HTERT RPE-1 (cell line): ENCODE data around the gene MUC5AC.

Experiments
- in situ Hi-C: fragments of 300-500 bp; cut with MboI; formaldehyde crosslinking; loops from 4 replicates; pipeline ENCODE4 v1.14.3; 2020; ENCODE audit warnings: low sequenced_read_pairs

Gene MUC5AC

DNA sequence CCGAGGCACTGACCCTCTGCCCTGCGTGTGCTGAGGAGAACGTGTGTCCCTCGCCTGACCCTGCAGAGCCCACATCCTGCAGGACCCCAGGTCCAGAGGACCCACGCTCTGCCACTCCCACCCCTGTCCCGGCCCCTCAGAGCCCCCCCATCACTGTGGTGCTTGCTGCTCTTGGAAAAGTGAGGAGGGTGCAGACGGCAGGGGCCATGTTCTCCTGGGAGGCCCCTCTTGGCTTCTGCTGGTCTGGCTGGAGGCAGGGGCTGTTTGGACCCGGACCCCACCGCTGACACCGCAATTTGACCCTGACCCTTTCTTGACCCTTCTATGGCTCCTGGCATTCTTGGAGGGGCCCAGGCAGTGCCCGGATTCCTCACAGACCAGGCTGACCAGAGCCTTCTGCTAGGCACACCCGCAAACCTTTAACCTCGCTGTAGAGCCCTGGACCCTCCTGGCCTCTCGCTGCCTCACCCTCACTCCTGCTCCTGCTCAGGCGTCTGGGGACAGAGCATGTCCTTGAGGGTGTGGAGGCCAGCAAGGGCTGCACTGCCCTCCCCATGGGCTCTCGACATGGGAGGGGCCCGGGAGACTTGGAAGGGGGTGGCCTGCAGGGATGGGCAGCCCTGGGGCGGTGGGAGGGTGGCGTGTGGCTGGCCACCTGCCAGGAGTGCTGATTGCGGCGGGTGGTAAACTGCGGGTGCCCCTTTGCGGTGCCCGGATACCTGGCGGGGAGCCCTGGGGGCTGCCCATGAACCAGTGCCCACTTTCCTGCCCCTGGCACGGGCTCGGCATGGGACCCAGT is 37.0 kb upstream of the MUC5AC start:
- in situ Hi-C loops, result no loop called here

DNA sequence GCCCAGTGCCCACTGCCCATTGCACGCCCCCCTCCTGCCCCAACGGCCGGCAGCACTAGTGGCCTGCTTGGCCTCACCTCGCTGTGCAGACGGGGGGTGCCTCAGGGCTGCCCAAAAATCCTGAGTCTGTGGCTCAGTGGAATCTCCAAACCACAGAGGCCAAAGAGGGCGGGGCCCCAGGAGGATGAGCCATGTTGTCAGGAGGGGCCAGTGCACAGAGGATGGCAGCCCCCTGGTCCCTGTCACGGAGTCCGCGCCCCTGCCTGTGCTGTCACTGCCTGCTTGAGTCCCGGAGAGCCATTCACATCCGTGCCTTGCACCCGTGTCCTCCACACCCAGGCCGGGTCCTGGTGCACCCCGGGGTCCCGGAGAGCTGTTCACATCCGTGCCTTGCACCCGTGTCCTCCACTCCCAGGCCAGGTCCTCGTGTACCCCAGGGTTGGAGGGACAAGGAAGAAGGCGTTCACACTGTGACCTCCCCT is 36.4 kb upstream of the MUC5AC start:
- in situ Hi-C loops, result no loop called here

DNA sequence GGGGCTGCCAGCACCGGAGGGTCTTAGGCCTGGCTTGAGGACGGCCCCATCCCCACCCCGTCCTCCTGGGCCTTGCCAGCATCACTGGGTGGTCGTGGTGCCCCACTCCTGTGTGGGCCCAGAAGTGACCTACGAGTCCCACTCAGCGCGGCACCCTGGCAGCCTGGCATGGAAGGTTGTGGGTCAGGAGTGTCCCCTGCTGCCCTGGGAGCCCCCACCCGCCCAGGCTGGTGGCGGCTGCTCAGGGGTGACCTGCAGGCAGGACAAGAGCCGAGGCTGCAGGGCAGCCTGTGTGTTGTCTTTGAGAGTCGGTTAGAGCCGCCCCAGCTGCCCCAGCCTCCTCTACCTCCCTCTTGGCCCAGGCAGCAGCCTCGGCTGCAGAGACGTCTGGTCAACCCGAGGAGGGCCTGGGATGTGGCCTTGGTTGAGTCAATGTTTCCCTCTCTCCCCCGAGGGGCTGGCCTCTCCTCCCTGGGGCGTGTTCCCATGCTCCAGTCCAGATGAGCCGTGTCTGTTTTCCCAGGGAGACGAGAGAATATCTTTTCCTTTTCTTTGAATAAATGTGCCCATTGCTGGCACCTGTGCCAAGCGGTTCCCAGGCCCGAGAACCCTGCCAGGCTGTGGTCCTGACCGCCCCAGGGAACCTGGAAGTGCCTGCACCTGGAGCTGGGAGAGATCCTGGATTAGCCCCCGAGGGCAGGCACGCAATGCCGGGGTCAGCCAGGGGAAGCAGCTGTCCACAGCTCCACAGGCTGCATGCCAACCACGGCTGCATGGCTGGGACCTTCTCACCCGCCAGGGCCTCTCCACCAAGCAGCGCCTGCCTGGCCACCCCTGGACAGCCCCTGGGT is 35.7 kb upstream of the MUC5AC start:
- in situ Hi-C loops, result no loop called here

DNA sequence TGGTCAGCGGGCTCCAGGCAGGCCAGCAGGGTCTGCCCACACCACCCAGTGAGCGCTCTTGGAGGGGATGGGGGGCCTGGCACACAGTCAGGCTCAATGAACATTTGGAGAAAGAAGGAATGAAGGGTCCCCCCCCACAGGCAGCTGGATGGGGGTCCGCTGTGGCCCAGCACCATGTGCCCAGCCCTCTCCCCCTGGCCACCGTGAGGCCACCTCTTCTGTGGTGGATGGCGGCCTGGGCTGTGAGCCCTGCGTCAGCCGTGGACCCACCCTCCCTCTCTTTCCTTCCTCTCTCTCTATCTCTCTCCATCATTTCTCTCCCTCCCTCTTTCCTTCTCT is 35.1 kb upstream of the MUC5AC start:
- in situ Hi-C loops, result no loop called here

DNA sequence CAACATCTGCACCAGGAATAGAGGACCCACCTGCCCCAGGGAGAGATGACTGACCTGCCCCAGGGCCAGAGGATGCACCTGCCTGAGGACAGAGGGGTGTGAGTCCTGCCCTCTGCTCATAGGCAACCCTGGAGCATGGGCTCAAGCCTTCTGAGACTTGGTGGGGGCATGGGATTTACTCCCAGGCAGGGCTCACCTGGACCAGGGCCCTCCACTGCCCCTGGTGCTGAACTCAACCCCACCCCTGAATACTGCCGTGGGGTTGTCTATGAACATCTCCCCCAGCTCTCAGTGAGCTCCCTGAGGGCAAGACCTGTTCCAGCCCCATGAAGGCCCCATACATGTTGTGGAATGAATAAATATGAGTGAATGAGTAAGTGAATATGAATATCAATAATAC is 33.8 kb upstream of the MUC5AC start:
- in situ Hi-C loops, result no loop called here

DNA sequence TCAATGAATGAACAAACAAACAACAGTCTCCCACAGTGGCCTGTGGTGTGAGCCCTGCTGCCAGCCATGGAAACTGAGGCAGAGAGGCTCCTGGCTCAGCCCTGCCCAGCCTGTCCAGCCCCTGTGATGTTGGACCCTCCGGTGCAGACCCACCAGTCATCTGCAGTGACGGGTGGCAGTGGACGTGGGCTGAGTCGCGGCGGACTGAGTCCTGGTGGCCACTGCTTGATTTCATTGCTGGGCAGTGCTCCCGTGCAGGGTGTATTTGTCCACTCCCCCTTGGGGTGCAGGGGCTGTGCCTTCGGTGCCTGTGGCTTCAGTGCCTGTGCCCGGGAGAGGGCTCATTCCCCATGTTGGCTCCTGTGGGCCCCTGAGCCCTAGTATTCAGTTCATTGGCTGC is 31.9 kb upstream of the MUC5AC start:
- in situ Hi-C loops, result no loop called here

DNA sequence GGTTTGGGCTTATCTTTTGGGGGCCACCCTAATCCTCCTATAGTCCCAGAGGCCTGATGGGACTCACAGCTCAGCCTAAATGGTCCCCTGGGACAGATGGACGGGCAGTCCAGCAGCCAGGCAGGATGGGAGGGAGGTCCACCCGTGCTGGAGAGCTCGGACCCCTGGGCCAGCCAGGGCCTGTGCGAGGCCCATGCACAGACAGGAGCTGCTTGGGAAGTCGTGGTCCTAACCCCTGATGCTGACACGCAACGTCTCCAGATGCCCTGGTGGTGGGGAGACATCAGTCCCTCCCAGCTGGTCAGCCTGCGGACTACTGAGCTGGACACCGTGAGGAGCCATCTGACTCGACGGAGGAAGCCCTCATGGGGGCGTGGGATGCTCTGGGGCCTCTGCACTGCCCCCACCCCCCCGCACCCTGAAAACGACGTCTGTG is 31.2 kb upstream of the MUC5AC start:
- in situ Hi-C loops, result no loop called here

DNA sequence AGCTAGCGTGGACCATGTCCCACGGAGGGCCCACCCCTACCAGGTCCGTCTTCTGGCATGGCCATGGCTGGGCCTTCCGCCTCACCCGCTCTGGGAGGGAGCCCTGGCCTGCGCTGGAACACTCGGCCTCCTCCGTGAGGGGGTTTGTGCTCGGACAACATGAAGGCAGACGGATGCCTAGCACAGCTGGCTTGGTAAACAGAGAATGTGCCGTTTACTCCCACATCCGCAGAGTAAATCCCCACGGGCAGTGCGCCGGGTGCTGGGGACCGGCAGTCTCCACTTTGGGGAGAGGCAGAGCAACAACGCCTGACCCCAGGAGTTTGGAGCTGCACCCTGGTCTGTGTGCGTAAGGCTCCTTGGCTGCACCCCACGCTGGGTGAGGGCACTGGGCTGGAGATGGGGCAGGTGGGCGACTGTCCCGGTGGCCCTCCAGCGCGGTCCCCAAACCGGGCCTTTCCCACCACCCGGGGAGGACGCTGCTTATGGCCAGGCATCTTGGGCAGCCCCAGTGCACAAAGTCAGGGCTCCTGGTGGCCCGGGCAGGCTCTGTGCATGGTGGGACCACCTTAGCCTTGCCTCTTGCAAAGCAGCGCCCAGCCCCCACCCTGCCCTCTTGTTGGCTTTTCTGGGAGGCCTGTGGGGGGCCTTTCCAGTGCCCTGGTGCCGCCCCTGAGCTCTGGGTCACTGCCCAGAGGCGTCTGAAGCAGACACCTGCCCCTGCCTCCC is 30.7 kb upstream of the MUC5AC start:
- in situ Hi-C loops, result no loop called here

DNA sequence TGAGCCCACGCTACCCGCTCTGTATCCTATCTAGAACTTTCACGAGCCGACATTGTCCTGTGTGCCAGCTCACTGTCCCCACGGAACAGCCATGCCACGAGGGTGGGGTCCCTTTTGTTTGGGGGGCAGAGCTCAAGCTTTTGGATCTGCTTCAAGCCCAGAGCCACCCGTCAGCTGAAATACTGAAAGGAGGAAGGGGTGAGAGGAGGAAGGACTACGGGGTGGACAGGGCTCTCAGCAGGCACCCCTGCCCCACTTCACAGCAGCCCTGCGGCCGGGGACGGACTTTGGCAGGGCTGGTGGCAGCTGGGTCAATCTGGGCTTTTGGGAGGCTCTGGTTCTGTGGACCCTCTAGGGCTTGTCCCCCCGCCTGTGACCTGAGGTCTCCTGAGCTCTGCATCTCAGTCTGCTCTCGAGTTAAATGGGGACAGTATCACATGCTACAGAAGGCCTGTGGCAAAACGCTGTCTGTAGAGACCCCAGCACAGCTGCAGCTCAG is 30.0 kb upstream of the MUC5AC start:
- in situ Hi-C loops, result no loop called here

DNA sequence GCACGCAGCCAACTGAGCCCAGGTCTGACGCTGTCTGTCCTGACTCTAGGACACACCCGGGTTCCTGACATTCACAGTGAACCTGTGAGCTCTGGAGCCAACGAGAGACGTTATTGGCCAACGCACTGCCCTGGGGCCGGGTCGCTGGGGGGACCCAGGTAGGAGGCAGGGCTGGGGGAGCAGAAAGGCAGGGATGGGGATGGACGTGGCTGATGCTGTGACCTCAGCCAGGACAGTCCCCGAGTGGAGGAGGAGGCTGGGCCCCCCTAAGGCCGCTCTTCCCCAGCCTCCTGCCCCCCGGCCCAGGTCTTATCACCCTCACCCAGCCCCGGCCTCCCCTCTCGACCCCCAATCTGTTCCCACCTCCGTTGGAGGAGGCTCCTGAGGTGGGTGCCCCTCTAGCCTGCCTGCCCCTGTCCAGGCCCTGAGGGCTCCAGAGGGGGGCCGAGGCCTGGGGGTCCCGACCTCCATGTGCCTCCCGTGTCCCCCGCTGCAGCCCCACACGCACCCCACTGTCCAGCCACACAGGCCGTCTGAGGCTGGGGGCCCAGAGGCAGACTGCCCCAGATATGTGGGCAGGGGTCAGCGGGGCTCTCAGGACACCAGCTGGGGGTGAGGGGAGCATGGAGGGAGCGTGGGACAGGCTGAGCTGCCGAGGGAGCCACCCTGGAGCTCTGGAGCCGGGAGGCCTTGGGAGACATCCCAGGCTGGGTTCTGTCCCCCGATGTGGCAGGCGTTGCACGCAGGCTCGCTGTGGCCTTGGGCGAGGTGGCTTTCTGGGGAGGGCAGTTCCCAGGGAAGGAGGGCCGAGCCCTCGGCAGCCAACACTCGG is 29.2 kb upstream of the MUC5AC start:
- in situ Hi-C loops, result no loop called here

DNA sequence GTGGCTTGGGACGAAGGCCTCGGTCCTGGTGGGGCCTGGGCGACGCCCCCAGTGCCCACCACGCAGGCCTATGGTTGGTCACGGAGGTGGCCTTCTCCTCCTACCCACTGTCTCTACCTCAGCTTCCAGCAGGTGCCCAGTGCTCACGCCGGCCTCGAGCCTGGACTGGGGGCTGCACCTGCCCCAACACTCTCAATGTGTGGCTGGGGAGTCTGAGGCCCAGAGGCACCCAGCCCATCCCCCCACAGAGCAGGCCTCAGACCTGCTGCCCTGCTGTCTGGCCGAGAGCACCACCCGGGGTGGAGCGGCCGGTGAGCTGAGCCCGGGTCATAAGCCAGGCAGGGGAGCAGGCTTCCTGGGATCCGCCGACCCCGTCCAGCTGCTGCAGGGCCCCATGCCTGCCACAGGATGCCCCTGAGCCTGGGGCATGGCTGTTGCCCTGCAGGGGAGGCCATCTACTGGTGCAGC is 28.6 kb upstream of the MUC5AC start:
- in situ Hi-C loops, result no loop called here

DNA sequence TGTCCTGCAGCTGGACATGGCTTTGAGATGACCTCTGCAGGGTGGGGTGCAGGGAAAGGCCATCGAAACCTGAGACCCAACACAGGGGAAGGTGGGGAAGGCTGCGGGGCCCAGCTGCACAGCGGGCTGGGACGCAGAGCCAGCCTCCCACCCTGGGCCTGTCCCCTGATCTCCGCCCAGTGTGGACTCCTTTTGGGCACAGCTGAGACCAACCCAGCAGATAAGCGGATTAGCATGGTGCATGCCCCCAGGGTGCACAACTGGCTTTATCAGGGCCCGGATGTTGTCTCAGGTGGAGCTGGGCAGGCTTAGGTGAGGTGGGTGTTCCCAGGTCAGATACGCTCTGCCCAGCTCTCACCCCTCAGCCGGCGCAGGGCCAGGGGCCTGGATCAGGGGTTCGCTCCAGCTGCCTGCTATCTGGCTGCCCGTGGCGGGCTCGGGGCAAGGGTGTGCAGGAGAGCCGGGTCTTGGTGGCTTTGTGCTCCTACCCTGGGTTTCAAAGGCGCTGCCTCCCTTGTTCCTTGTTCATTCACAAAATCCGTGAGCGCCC is 28.1 kb upstream of the MUC5AC start:
- in situ Hi-C loops, result no loop called here

DNA sequence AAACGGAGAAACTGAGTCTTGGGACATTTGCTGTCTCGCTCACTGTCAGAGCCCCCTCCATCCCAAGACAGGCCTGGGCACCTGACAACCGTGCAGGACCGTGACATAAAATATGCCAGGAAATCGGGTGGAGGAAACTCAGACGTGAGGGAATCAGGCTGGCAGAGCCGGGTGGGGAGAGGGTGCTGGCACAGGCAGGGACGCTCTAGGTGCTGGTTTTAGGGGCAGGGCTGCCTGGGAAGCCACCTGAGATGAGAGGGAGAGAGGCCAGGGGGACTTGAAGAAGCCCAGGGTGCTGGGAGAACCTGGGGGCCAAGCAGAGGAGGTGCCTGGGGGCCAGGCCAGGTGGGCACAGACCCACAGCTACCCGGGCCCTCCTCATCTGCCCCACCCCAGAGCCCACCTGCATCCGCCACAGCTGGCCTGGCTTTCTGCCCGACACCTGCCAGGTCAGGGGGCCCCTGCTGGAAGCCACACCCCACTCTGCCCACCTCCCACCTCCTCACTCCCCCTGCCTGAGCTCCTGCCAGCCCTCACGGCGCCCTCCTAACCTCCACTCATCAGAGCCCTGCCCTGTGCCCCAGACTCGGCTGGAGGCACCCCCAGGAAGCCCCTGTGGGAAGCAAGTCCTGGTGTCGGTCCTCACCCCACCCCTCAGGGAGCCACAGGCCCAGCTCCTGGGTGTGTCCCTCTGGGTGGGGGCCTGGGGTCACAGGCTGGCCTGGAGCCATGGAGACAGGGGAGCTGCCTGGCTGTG is 27.3 kb upstream of the MUC5AC start:
- in situ Hi-C loops, result no loop called here

DNA sequence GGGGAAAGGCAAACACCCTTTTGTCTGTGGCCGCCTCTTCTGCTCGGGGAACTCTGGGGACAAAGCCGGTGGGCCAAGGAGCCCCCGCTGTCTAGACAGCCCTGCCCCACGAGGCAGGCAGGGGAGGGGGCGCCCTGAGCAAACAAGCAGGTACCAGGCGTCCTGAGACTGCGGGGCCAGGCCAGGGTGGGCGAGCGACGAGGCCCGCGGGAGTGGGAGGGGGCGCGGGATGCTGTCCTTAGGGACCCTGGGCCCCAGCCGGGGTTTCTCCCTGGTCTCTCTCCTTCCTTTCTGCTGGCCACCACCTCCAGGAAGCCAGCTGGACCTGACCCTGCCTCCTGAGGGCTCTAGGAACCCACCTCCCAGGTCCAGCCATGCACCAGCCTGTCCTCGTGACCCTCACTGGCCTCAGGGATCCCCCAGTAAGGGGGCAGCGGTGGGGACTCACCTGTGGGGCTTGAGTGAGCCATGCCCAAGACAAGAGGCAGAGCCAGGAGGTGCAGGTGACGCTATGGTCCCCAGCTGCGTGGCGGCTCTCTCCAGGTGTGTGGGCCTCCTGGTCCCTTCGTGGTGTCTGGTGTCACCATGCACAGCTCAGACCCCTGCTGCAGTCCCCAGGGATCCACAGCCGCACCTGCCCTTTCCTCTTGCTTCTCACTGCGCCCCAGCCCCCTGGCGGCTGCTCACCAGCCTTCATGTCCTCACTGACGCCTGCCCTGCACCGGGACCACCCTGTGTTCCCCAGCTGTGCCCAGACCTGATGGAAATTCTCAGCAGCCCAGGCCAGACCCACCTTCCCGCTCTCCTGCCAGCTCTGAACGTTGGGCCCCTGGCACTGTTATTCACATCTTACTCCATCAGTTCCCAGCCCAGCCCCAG is 26.5 kb upstream of the MUC5AC start:
- in situ Hi-C loops, result no loop called here

DNA sequence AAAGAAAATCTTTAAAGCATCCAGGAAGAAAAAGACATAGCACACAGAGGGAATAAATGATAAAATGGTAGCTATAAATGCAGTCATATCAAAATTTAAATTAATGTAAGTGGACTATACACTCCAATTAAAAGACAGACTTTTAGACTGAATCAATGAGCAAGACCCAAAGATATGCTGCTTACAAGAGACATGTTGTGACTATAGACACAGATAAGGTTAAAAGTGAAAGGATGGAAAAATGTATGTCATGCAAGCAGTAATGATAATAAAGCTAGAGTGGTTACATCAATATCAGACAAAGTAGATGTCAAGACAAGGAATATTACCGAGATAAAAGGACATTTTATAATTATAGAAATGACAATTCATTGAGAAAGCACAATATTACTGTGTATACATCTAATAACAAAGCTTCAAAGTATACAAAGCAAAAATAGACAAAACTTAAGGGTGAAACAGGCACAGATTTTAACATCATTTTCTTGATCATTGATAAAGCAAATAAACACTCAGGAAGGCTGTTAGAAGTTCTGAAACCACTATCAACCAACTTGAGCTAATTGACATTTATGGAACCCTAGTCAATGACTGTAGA is 22.8 kb upstream of the MUC5AC start:
- in situ Hi-C loops, result no loop called here

DNA sequence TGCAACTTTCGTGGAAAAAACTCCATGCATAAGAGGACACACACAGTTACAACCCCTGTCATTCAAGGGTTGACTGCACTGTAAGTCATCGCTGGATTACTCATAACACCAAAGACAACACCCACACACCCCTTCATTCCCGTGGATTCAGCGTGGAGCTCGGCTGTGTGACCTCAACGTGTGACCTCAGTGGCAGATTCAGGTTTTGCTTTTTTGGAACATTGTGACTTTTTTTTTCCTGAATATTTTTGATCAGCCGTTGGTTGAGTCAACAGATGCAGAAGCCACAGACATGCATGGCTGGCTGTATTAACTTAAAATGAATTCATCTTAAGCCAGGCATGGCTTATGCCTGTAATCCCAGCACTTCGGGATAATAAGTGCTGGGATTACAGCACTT is 19.7 kb upstream of the MUC5AC start:
- in situ Hi-C loops, result no loop called here

DNA sequence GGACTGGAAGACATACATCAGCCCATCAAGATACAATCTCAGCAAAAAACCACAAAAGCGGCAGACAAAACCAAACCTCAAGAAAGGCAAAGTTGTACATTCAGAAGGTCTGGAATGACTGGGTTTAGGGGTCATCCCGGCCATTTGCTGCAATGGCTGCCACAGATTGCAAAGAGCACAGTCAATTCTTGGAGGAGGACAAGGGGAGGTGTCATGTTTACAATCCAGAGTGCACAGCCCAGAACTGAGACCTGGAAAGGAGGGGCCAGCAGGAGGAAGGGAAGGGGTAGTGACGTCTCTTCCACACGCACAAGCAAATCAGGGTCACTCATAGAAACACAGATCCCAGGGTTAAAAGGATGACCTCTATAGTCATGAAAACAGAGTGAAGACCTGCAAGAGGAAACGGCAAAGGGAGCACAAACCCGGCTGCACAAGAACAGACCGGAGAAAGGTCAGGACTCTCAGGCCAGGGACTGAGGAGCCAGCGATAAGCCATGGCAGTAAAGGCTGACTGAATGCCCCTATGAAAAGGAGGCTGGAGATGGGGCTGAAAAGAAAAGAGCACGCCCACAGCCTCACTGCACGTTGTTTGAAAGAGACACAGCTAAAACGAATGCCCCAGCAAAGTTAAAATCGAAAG is 18.2 kb upstream of the MUC5AC start:
- in situ Hi-C loops, result no loop called here
